WTC11 (cell line): Measurements from ENCODE around the gene SLC1A3.

ENCODE experiments used
- ARID4B ChIP-seq: sonication (generic); formaldehyde crosslinking; IDR thresholded peaks from 2 replicates; pipeline ENCODE4 v1.8.0; 2023; ENCODE audit warnings: missing genetic modification reagents, mild to moderate bottlenecking, borderline replicate concordance
- ATF1 ChIP-seq: sonication (generic); formaldehyde crosslinking; IDR thresholded peaks from 2 replicates; pipeline ENCODE4 v1.8.1; 2023; ENCODE audit warnings: mild to moderate bottlenecking, moderate library complexity, missing genetic modification reagents
- CTCF ChIP-seq: fragments of 200-600 bp; IDR thresholded peaks from 2 replicates; pipeline ENCODE4 v1.8.0; 2022; ENCODE audit warnings: antibody characterized with exemption
- ELF4 ChIP-seq: sonication (generic); formaldehyde crosslinking; IDR thresholded peaks from 2 replicates; pipeline ENCODE4 v1.8.1; 2022; ENCODE audit warnings: low read depth, mild to moderate bottlenecking, moderate library complexity, missing genetic modification reagents
- HMGA2 ChIP-seq: fragments of 250-450 bp; sonication (Bioruptor Pico); IDR thresholded peaks from 2 replicates; pipeline ENCODE4 v1.4.0; 2021; ENCODE audit warnings: mild to moderate bottlenecking, moderate library complexity
- TCF7 ChIP-seq: sonication (generic); formaldehyde crosslinking; IDR thresholded peaks from 2 replicates; pipeline ENCODE4 v1.8.0; 2022; ENCODE audit warnings: mild to moderate bottlenecking, low read depth, missing genetic modification reagents, moderate library complexity
- ZBTB43 ChIP-seq: sonication (generic); formaldehyde crosslinking; IDR thresholded peaks from 2 replicates; pipeline ENCODE4 v1.8.1; 2023; ENCODE audit warnings: mild to moderate bottlenecking, missing genetic modification reagents
- ZNF219 ChIP-seq: sonication (generic); formaldehyde crosslinking; IDR thresholded peaks from 2 replicates; pipeline ENCODE4 v1.8.0; 2023; ENCODE audit warnings: missing genetic modification reagents, mild to moderate bottlenecking, borderline replicate concordance
- ZNF425 ChIP-seq: fragments of 250-450 bp; sonication (Bioruptor Pico); conservative IDR thresholded peaks from 2 replicates; pipeline ENCODE4 v1.9.0; 2021; ENCODE audit warnings: mild to moderate bottlenecking
- ZNF532 ChIP-seq: fragments of 250-450 bp; sonication (Bioruptor Pico); IDR thresholded peaks from 2 replicates; pipeline ENCODE4 v1.9.0; 2021; ENCODE audit warnings: mild to moderate bottlenecking, borderline replicate concordance

- TF ChIP-seq TCF7 (CRISPR knock-in tag) (no peak), ATF1 (no peak), ZNF532 (CRISPR knock-in tag) (no peak), ELF4 (CRISPR knock-in tag) (no peak), ZNF219 (no peak), ARID4B (CRISPR knock-in tag) (no peak), HMGA2 (no peak), CTCF (no peak), ZNF425 (CRISPR knock-in tag) (no peak), ZBTB43 (CRISPR knock-in tag) (no peak)
These were observed 34.9 kb upstream of the SLC1A3 start for GRCh38 chr5:36571401-36572042.
